A549 (cell line): ENCODE measurements around the gene RAB17. TPM values are rescaled to one million over a fixed set of nuclear protein-coding genes. Genes with fewer than 3 reads are reported as not detected.

Experiments used
- ATAC-seq, 2 experiments: fragments of 200-7000 bp in 1 of 2; fragments of >200 bp in 1 of 2; cut with Nextera tagmentation in 1 of 2; cut with Tn5 transposase in 1 of 2; 3 replicates each; pipeline versions ENCODE4 v1.8.0 to v1.9.1; 2018 to 2020; ENCODE audit warnings: mild to moderate bottlenecking in 1 of 2, moderate library complexity in 1 of 2
- CTCF ChIA-PET: fragments of 300-600 bp; sonication (Branson Sonifier 250); formaldehyde crosslinking; extraction: SDS; loops from one replicate; lab custom pipeline; 2021; ENCODE audit warnings: antibody characterized with exemption, inconsistent platforms; lab: Yijun Ruan, JAX
- POLR2A ChIA-PET: fragments of 350-600 bp; formaldehyde crosslinking; extraction: SDS; loops from one replicate; lab custom pipeline; 2021; ENCODE audit warnings: antibody characterized with exemption, inconsistent platforms; lab: Yijun Ruan, JAX
- DNase-seq, 2 experiments: peaks; one replicate each; pipeline versions ENCODE4 v3.0.0 to v3.0.0-alpha.2; 2011 to 2016; ENCODE audit warnings: low read depth in 1 of 2, low spot score in 1 of 2
- FAIRE-seq: peaks from 2 replicates; lab custom pipeline; 2011; peaks lifted over from hg19 to GRCh38; lab: Jason Lieb, UNC
- H3K27ac ChIP-seq, 2 experiments: fragments of >200 bp; sonication (Bioruptor Twin); formaldehyde crosslinking; 3 replicates each; pipeline ENCODE4 v1.5.1; 2016 to 2017
- H3K4me1 ChIP-seq: fragments of >200 bp; sonication (Bioruptor Twin); formaldehyde crosslinking; 3 replicates; pipeline ENCODE4 v1.6.1; 2016
- H3K4me2 ChIP-seq: fragments of >200 bp; sonication (Bioruptor Twin); formaldehyde crosslinking; 3 replicates; pipeline ENCODE4 v1.6.1; 2016
- H3K4me3 ChIP-seq: fragments of >200 bp; sonication (Bioruptor Twin); formaldehyde crosslinking; 3 replicates; pipeline ENCODE4 v1.5.1; 2016
- H3K9me3 ChIP-seq: fragments of >200 bp; sonication (Bioruptor Twin); formaldehyde crosslinking; 3 replicates; pipeline ENCODE4 v1.6.1; 2016
- BCL3 ChIP-seq: fragments of >200 bp; sonication (Bioruptor Twin); formaldehyde crosslinking; IDR thresholded peaks from 3 replicates; pipeline ENCODE4 v1.6.1; 2016
- EHF ChIP-seq: fragments of 250-450 bp; sonication (Bioruptor Pico); IDR thresholded peaks from 2 replicates; pipeline ENCODE4 v1.5.0; 2020; ENCODE audit warnings: mild to moderate bottlenecking
- EHMT2 ChIP-seq: fragments of 200-600 bp; sonication (generic); IDR thresholded peaks from 2 replicates; pipeline ENCODE4 v1.6.1; 2016; ENCODE audit warnings: antibody characterized with exemption, low read depth, mild to moderate bottlenecking, moderate library complexity
- ESRRA ChIP-seq: fragments of 150-350 bp; IDR thresholded peaks from 2 replicates; pipeline ENCODE4 v1.6.1; 2014; ENCODE audit warnings: mild to moderate bottlenecking, low read length, borderline replicate concordance
- GATA3 ChIP-seq: IDR thresholded peaks from 2 replicates; pipeline ENCODE4 v1.6.1; 2012; ENCODE audit warnings: borderline replicate concordance
- KDM5A ChIP-seq: fragments of 200-600 bp; sonication (generic); IDR thresholded peaks from 2 replicates; pipeline ENCODE4 v1.6.1; 2016; ENCODE audit warnings: antibody characterized with exemption, mild to moderate bottlenecking
- MAFK ChIP-seq: fragments of 450-650 bp; IDR thresholded peaks from 2 replicates; pipeline ENCODE4 v1.6.1; 2014; ENCODE audit not compliant: partially characterized antibody
- NPAS2 ChIP-seq: fragments of 250-450 bp; sonication (Bioruptor Pico); IDR thresholded peaks from 2 replicates; pipeline ENCODE4 v1.8.0; 2022; ENCODE audit warnings: mild to moderate bottlenecking, moderate library complexity, borderline replicate concordance
- NR3C1 ChIP-seq: fragments of >200 bp; sonication (Bioruptor Twin); formaldehyde crosslinking; IDR thresholded peaks from 3 replicates; pipeline ENCODE4 v1.6.1; 2017
- REST ChIP-seq: fragments of 200-600 bp; sonication (generic); IDR thresholded peaks from 2 replicates; pipeline ENCODE4 v1.6.1; 2016; ENCODE audit warnings: antibody characterized with exemption, mild to moderate bottlenecking, moderate library complexity
- RFX5 ChIP-seq: fragments of 450-650 bp; IDR thresholded peaks from 2 replicates; pipeline ENCODE4 v1.7.1; 2014; ENCODE audit warnings: antibody characterized with exemption, mild to moderate bottlenecking, moderate library complexity
- SMC3 ChIP-seq: fragments of >200 bp; sonication (Bioruptor Twin); formaldehyde crosslinking; IDR thresholded peaks from 3 replicates; pipeline ENCODE4 v1.6.1; 2018; ENCODE audit warnings: inconsistent platforms
- WGBS: methylation state at CpG from one replicate; pipeline ENCODE4 v1.1.6; 2017; ENCODE audit errors: missing lambda C conversion rate; 5-methylcytosine and 5-hydroxymethylcytosine counted together
- polyA plus RNA-seq, 4 experiments: library from polyadenylated mRNA; depleted of rRNA in 3 of 4; stranded (reverse); fragments of >200 nt; fragmentation: RNase III in 1 of 4; extraction: RNeasy Plus Mini Kit Qiagen cat#74134 plus additional on column Dnase treatment in 1 of 4; gene quantifications; 2 replicates in 3 of 4; 3 replicates in 1 of 4; pipeline ENCODE4 v1.2.3, GENCODE V29; 2011 to 2017

Gene RAB17
- polyA plus RNA-seq, 2 of the 4 experiments (the other 2 are of a cell fraction) = 0.44 to 2.2 TPM

GRCh38 chr2:237549643-237550415 is 40.7 kb downstream of the RAB17 start:
- H3K4me3 ChIP-seq = no peak overlapping the region
- no peak for TF ChIP-seq EHMT2
- no peak for TF ChIP-seq SMC3
- no peak for TF ChIP-seq MAFK
- no peak for TF ChIP-seq EHF (CRISPR knock-in tag)
- TF ChIP-seq KDM5A = no peak
- H3K4me1 ChIP-seq = no peaks in the 10 kb centered on the region
- H3K9me3 ChIP-seq = peaks cover 13% of the 10 kb centered on the region
- ChIA-PET POLR2A (no interaction called here), CTCF (interaction anchor here (1.2 to 3.0 kb wide), 8 partner anchors 9 to 79 kb away, joined by 3 to 18 read pairs (median 5); no protein-coding TSS in a partner anchor)
- FAIRE-seq (no peak), DNase-seq (no peak), ATAC-seq (peak in 1 of 2 experiments; percentile 18; a peak in 2 of 6 replicates)
- 91% methylated on average over 17 of the region's 17 CpGs for WGBS
- H3K27ac ChIP-seq = no peak overlapping the region
- H3K4me2 ChIP-seq = no peak overlapping the region

DNA sequence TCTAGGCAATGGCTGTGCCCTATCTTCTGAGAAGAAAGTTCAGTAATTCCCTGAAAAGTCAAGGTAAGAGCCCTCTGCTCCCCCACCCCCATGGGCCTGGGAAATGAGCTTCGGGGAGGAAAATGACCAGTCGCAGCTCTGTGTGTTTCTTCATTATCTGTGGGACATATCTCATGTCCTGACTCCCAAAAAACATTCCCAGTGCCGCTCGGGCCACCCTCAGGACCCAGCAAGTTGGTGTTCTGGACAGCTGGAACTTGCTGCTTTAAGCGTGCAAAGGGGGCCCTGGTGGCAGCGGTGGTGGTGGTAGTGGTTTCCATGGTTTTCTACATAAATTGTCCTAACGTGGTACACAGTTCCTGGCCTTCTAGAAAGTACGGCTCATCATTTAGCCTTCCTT is 41.3 kb downstream of the RAB17 start:
- ATAC-seq = no peak
- ChIA-PET POLR2A (no interaction called here), CTCF (interaction anchor here (1.2 to 3.0 kb wide), 7 partner anchors 9 to 36 kb away, joined by 3 to 18 read pairs (median 3); no protein-coding TSS in a partner anchor)
- no peak overlapping the region for H3K4me3 ChIP-seq
- peaks cover 7% of the 10 kb centered on the region for H3K9me3 ChIP-seq
- 93% methylated on average over 8 of the region's 8 CpGs for WGBS
- H3K4me1 ChIP-seq = no peaks in the 10 kb centered on the region
- FAIRE-seq = no peak
- no peak for DNase-seq
- TF ChIP-seq NPAS2 (CRISPR knock-in tag) = no peak
- no peak for TF ChIP-seq NR3C1
- no peak for TF ChIP-seq BCL3
- no peak for TF ChIP-seq GATA3
- no peak for TF ChIP-seq RFX5
- TF ChIP-seq ESRRA = no peak
- H3K4me2 ChIP-seq = no peak overlapping the region
- H3K27ac ChIP-seq = no peak overlapping the region

DNA sequence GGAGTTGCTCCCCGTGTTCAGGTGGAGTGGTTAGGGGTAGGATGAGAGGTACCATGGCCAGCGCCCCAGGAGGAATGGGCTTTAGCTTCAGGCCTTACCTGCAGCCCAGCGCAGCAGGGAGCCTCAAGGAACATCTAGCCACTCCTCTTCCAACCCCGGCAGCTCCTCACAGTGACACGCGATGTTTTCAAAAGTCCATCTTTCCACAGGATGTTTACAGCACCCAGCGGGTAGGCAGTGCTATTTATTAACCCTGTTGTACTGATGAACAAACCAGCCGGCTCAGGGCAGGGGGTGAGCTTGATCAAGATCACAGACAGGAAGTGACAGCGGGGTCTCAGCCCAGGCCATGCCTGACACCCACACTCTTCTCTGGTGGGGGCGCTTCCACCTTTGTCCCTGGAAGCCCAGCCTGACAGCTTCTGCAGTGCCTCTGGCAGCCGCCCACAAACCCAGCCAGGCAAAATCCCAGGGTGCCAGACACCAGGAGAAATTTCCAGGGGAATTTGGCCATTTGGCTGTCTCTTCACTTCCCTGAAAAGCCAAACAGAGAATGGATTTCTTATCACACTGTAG is 42.6 kb downstream of the RAB17 start:
- Histone ChIP-seq H3K4me1 (no peaks in the 10 kb centered on the region), H3K4me3 (no peak overlapping the region), H3K9me3 (no peaks in the 10 kb centered on the region), H3K27ac (no peak overlapping the region), H3K4me2 (no peak overlapping the region)
- 81% methylated on average over 10 of the region's 11 CpGs for WGBS
- ATAC-seq = 0 out of 6 replicates have a peak, but pooled peaks of 1 of the 2 experiments have one; percentile 10
- POLR2A ChIA-PET = no interaction called here
- no peak for FAIRE-seq
- CTCF ChIA-PET = interaction anchor here (0.9 to 3.0 kb wide), 6 partner anchors 10 to 35 kb away, joined by 3 to 18 read pairs (median 4); no protein-coding TSS in a partner anchor
- DNase-seq = no peak
- TF ChIP-seq REST (peak; percentile 42; the same call in 1 of the 2 replicates), NPAS2 (CRISPR knock-in tag) (no peak)
